HG03558 (cell line): ENCODE results near the gene SH3BP5L.
"Not testable (repeated sequence)": the region's sequence is repeated elsewhere in the genome, so short reads cannot be mapped to it uniquely, and the experiment has no call there.

Source experiments
- ATAC-seq: cut with Tn5 transposase; IDR thresholded peaks from one replicate; pipeline ENCODE4 v1.9.1; 2021; ENCODE audit warnings: moderate number of reproducible peaks; ENCODE audit not compliant: unreplicated experiment; ENCODE audit errors: extremely low read depth

SH3BP5L gene

DNA sequence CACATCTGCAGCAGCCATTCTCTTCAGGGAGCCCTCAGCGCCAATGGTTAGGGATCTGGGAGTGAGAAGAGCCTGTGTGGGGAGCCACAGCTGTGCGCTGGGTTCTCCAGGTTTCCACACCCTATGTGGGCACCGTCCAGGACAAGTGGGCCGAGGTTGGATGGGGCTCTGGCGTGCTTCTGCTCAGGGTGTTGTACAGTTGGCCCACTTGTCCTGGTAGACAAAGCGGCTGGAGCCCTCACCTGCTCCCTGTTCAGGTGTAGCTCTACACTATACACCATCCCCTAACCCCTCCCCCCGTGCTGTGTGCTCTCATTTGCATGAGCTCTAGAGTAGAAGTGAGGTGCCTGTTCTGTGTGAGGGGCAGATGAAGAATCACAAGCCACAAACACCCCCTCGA is 12.2 kb downstream of the SH3BP5L start:
- ATAC-seq, result no peak

DNA sequence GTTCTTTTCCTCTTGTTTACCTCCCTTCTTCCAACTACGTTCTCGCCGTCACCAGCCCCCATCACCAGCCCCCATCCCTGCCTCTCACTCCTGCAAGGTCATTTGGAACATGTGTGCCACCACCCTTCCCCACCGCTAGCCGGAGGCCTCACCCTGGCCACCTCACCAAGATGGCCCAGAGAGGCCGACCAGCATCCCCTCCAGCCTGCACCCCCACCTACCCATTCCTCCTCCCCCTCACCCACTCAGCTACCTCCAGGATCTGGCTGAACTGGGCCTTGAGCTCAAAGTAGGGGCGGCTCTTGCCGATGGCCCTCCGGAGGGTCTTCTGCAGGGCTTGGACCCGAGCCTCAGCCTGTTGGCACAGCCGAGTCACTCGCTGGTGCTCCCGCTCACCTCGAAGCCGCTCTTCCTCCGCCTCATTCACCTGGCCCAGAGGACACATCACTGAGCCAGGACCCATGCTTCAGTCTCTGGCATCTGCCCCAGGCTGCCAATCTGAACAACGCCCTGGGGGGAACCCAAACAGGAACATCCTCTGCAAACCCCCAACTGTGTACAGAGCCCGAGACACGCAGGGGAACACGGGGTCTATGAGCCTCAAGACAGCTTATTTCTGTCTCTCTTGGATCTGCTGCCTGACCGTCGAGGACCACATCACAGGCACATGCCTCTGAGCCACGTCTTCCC is 12.8 kb downstream of the SH3BP5L start:
- ATAC-seq, result no peak

DNA sequence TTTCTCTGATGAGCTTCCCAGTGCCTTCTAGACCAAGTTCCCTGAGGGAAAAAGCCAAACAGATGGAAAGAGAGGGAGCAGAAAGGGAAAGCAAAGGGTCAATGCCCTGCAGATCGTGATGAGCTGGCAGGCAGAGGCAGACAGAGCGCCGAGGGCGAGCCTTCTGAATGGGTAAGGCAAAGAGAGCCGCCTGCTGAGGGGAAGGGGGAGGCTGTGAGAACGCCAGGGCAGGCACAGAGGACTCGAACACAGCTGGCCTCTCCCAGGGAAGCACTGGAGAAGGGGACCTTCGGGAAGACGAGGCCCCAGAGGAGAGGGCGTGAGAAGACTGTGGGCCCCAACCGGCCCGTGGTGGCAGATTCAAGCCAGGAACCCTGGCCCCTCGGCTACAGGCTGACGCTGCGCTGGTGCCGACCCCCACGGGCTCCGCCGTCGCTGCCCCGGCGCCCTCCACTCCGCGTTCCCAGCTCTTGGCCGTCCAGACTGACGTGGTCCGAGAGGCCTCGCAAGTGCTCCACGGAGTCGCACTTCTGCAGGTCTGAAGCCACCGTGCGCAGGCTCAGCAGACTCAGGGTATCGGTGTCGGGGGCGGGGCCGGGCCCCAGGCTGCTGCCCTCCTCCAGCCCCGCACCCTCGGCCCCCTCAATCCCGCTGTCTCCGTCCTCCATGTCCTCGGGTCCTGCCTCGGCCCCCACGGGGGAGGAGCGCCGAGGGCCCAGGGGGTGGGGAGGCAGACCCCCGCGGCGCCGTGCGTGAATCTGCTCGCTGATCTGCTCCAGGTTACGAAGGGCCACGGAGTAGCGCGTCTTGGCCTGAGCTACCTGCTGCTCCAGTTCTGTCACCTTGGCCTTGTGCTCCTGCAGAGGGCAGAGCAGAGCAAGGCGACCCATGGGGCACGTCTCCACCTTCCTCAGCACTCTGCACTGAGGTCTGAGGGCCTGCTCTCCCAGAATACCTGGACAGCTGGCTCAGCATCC is 13.9 kb downstream of the SH3BP5L start:
- no peak for ATAC-seq

DNA sequence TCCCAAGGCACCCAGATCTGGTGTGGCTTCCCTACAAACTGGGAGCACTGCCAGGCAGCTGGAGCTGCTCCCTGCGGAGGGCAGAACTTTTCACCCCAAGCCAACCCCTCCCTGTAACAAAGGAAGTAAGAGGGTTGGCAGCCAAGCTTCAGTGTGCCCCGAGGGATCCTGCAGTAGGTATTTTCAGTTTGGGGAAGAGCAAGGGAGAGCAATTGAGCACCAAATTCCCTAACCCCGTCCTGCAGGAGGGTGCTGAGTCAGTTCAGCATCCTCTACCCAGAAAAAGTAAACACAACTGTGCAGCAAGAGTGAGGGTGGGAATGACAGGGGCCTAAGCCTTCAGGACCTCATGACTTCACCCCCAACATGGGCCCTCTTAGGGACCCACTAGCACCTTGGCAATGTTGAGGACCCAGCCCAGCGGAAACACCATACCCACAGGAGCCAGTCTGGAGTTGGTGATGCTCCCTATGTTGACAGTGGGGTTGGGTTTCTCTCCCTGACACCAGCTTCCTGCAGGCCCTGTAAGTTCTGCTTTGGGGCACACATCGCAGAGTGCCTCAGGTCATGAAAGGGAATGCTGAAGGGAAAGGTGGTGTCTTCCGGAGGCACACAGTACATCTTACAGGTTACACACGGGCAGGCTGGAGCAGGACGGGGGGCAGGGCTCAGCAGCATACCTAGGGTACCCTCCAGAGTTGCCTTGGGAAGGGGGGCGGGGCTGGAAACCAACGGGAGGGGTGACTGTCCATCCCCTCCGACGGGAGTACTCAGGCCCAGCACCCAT is 14.8 kb downstream of the SH3BP5L start:
- ATAC-seq, result no peak

DNA sequence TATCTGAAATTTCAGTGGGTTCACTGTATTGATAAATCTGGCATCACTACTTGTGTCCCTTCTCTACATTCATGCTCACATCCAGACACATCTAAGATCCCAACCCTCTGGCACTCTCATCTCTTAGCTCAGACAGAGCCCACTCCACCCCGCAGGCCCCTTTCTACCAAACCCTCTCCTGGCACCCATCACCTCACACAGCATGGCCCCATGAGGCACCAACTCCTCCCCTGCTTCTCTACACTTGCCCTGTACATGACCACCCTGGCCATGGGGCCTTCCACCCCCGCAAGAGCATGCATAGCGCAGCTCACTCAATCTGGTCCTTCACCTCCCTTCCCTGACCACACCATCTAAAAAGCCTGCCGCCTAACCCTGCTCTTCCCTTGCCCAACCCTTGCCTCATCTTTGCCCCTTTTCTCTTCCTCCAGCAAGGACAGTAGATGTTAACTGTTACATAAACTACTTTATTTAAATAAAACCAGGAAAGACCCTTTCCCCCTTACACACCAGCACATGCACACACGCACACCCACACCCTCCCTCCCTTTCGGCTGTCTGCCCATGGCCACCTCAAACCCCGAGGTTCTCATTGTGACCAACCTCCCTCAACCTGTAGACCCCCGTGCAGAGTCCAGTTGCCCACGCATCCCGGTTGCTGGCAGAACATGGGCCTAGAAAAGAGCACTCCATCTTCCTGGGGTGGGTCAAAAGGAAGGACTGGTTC is 15.6 kb downstream of the SH3BP5L start:
- ATAC-seq, result no peak

DNA sequence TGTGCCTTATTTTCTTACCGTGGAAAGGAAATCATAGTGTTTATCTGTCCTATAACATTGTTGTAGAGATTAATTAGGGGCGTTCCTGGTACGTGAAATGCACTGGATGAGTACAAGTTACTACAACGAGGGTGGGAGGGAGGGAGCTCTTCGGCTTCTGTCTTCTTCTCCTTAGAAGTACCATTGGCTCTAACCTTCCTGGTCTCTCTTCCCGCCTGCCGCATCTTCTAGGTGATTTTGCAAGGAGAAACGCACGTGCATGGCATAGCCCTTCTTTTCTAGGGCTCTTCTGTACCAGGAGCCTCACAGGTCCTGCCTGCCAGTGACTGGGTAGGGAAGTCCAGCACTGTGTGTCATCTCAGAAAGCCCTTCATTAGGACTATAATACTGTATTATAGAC is 16.8 kb downstream of the SH3BP5L start:
- ATAC-seq, result no peak

DNA sequence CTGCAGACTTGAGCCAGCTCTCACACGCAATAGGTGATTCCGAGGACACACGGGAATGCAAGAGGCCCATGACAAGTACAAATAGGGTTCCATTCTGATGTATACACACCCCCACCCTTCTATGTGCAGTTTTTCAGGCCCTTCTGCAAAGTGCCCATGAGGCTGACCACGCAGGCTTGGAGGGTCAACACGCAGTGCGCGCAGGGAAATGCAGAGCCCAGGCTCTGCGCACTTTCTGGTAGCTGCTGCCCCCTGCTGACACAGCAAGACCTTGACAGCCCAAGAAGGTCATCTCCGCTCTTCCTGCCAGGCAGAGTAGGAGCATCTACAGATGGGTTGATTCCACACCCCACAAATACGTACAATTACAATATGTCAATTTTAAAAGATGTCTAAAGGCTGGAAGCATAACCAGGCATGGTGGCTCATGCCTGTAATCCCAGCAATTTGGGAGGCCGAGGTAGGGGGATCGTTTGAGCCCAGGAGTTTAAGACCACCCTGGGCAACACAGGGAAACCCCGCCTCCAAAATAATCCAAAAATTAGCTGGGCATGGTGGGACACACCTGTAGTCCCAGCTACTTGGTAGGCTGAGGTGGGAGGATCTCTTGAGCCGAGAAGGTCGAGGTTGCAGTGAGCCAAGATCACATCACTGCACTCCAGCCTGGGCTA is 18.5 kb downstream of the SH3BP5L start:
- ATAC-seq, result peak; percentile 28

DNA sequence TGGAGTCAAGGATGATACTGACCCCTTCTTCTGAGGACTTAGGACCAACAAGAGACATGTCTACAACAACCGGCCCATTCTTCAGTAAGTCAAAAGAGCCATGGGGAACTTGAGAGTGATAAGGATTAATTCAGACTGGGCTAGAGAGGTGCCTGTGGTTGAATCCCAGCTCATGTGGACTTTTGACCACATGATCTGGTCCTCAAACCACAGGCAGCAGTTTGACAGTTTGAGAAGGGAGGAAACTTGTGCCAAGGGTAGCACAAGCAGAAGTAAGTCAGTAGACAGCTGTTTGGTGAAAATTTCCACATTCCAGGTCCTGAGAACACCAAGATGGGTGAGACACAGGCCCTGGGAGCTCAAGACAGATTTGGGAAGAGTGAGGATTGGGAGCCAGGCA is 19.8 kb downstream of the SH3BP5L start:
- no peak for ATAC-seq

DNA sequence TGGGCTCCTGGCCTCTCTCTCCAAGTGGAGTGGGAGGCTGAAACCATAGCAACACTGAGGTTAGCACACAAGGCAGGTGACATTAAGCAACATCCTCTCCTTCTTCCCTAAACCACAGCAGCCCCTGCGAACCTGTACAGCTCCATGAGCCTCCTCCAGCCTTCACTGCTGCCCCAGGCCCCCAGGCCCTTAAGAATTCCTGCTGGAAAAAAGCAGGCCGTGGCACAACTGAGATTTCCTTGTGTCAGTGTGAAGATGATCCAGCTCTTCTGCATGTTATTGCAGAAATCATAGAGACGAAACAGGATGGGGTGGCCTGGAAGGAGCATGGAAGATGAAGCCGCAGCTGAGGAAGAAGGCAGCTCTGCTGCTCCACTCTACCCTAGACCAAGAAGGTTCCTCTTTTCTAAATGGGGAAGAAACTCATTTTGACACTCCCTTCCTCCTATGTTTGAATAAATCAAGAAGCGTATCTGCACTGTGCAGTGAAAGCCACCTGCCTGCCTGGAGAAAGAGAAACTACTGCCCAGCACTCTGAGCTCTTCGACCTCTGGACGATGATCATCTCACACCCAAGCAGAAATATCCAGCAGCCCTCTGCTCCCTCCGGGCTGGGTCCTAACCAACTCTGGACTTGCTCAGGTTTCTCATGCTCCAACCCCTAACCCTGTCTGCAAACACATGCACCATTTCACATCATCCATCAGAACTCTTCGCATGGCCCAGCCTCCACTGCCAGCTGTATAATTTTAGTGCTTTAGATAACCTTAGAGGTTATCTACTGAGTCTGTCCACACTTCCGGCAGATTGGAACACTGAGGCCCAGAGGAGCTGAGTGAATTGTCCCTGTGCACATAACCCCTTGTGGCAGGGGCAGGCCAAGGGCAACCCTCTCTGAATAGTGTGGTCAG is 20.7 kb downstream of the SH3BP5L start:
- peak; percentile 81 for ATAC-seq

DNA sequence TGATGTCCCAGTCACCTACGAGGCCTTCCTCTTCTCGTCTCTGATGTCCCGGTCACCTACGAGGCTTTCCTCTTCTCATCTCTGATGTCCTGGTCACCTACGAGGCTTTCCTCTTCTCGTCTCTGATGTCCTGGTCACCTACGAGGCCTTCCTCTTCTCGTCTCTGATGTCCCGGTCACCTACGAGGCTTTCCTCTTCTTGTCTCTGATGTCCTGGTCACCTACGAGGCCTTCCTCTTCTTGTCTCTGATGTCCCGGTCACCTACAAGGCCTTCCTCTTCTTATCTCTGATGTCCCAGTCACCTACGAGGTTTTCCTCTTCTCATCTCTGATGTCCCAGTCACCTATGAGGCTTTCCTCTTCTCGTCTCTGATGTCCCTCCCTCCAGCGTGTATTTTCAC is 22.2 kb downstream of the SH3BP5L start:
- ATAC-seq, result not testable (repeated sequence)

DNA sequence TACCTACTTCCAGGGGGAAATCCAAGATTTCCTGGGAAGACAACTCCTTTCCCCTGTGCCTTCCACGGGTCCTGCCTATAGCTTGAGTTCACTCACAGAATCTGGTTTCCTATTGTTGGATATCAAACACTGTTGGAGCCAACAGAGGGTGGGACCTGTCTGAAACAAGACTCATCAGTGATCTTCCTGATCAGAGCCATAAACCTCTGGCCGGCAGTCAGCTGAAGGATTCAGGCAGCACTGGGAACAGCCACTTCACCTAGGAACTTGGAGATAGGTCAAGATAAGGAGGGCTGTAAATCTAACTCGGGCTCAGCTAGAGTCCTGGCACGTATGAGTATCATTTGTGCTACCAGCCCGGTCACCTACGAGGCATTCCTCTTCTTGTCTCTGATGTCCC is 23.3 kb downstream of the SH3BP5L start:
- ATAC-seq, result no peak

DNA sequence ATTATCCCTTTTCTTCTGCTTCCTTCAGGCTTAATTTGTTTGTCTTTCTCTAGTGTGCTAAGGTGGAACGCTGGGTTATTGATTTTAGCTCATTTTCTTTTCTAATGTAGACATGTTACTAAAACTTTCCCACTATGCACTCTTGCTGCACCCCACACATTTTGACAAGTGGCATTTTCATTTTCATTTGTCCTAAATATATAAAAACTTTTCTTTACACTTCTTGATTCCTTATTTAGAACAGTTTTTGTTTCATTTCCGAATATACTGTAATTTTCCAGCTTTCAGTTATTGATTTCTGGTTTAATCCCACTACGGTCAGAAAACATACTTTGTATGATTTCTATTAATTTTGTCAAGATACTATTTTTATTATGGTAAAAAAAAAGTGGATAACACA is 25.3 kb downstream of the SH3BP5L start:
- no peak for ATAC-seq

DNA sequence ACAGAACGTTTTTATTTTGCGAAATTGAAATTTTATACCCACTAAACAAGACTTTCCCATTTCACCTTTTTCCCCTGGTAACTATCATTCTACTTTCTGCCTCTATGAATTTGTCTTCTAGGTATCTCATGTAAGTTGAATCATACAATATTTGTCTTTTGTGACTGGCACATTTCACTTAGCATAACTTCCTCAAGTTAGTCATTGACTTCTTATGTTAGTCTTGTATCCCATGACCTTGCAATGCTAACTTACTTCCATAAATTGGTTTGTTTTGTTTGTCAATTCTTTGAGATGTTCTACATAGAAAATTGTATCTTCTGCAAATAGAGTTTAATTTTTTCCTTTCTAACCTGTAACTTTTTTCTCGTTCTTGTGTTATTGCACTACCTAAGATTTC is 26.9 kb downstream of the SH3BP5L start:
- ATAC-seq, result no peak

DNA sequence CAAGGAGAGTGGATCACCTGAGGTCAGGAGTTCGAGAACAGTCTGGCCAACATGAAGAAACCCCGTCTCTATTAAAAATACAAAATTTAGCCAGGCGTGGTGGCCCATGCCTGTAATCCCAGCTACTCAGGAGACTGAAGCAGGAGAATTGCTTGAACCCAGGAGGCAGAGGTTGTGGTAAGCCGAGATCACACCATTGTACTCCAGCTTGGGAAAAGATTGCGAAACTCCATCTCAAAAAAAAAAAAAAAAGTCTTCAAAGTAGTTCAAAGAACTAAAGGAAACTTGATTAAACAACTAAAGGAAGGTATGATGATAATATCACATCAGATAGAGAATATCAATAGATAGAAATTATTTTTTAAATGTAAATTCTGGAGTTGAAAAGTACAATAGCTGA is 31.1 kb downstream of the SH3BP5L start:
- not testable (repeated sequence) for ATAC-seq

DNA sequence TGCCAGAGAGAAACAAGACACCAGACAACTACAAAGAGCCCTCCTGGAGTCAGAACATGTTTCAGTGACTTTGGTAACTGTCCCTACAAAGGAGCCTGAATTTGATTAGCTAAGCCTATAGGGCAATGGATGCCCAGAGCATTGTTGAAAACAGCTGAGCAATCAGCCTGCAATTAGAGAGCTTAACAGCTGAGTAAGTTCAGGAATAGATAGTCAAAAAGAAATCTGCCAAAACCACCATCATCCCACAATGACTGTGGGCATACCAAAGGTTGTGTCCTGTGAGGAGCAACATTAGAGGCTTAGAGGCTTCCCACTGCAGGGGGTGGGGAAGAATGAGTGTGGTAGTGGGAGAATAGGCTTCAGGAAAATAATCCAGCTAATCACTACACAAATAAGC is 32.1 kb downstream of the SH3BP5L start:
- peak; percentile 92 for ATAC-seq

DNA sequence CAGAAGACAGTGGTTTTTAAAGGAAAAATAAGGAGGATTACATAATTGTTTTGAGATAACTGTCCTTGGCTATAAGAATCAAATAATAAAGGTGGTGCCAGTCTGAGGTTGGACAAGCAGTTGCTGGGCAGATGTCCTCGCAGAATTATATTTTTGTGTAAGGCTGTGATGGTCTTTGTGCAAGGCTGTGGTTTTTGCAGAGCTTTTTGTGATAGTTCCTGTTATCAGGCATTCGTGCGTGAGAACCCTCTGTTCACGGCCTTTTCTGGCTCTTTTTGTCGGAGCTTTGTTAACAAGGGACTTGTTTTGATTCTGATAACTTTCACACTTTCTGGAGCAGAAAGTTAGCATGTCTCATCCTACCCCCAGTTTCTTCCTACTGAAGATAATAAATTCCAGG is 33.4 kb downstream of the SH3BP5L start:
- ATAC-seq, result no peak

DNA sequence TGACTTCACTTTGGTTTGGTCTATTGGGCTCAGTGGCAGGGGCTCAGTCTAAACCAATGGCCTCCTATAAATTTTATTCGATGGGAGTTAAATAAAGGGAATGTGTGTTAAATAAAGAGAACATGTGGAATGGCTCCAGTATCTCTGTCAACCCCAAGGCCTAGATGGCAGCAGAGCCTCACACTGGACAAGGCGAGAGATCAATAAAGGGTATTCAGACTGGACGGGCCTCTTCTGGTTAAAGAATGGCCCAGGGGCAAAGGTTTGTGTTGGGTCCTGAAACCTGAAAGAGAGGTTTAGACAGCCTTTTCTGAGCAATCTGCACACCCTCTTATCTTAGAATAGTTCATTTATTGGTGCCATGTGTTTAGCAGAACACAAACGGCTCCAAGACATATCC is 34.7 kb downstream of the SH3BP5L start:
- ATAC-seq, result no peak

DNA sequence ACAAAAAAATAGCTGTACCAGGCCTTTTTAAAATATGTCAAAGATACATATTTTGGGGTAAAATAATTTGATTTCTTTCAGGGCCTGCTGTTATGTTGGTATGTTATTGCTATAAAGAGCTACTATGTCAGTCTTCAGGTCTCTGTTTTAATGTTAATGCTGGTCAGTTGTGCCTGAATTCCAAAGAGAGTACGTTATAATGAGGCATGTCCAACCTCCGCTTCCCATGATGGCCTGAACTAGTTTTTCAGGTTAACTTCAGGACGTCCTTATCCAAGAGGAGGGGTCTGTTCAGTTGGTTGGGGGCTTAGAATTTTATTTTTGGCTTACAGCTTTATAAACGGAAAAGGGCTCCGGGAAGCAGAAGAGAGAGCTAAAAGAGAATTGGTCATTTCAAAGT is 35.3 kb downstream of the SH3BP5L start:
- ATAC-seq, result no peak

DNA sequence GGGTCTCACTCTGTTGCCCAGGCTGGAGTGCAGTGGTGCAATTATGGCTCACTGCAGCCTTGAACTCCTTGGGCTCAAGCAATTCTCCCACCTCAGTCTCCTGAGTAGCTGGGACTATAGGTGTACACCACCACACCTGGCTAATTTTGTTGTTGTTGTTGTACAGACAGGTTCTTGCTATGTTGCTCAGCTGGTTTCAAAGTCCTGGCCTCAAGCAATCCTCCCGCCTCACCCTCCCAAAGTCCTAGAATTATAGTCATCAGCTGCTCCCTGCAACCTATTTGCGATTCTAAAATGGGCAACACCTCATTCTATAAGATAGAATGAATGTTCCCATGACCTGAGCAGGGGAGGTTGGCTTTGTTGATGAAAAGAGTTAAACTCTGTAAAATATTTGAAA is 36.4 kb downstream of the SH3BP5L start:
- not testable (repeated sequence) for ATAC-seq
